IMR-90 (cell line): Measurements from ENCODE around the gene DHRS7B. TPM values are rescaled to one million over a fixed set of nuclear protein-coding genes. Genes with fewer than 3 reads are reported as not detected.

Source experiments
- ATAC-seq: fragments of 200-7000 bp; cut with Tn5 transposase; 2 replicates; pipeline ENCODE4 v1.9.1; 2020; ENCODE audit warnings: low read depth, mild to moderate bottlenecking, moderate library complexity
- BruUV-seq: library from RNA; stranded (reverse); fragments of 400-500 nt; replicated peaks from 2 replicates; lab custom pipeline; 2021; lab: Mats Ljungman, UMichigan
- CTCF ChIA-PET: fragments of 300-600 bp; formaldehyde crosslinking; extraction: SDS; loops from one replicate; lab custom pipeline; 2021; ENCODE audit warnings: antibody characterized with exemption; lab: Yijun Ruan, JAX
- POLR2A ChIA-PET: fragments of 300-600 bp; sonication (Branson Sonifier 250); formaldehyde crosslinking; loops from one replicate; lab custom pipeline; 2022; ENCODE audit warnings: antibody characterized with exemption; ENCODE audit not compliant: unreplicated experiment; lab: Charles Lee
- DNase-seq: peaks from one replicate; pipeline ENCODE4 v3.0.0; 2013
- H2AFZ ChIP-seq: replicated peaks from 2 replicates; pipeline ENCODE3; 2013; ENCODE audit warnings: low read length, mild to moderate bottlenecking; ENCODE audit not compliant: poor library complexity
- H2AK5ac ChIP-seq: 2 replicates; pipeline ENCODE4 v1.6.1; 2013; ENCODE audit warnings: low read depth, low read length, inconsistent platforms
- H2AK9ac ChIP-seq: replicated peaks from 2 replicates; pipeline ENCODE3; 2013; ENCODE audit warnings: mild to moderate bottlenecking, low read depth, low read length, moderate library complexity; ENCODE audit not compliant: poor library complexity
- H2BK120ac ChIP-seq: 2 replicates; pipeline ENCODE4 v1.6.1; 2013; ENCODE audit warnings: low read depth, low read length, inconsistent platforms
- H2BK15ac ChIP-seq: 3 replicates; pipeline ENCODE4 v1.6.1; 2013; ENCODE audit warnings: low read depth, low read length, inconsistent platforms
- H2BK20ac ChIP-seq: 2 replicates; pipeline ENCODE4 v1.6.1; 2013; ENCODE audit warnings: low read depth, mild to moderate bottlenecking, inconsistent platforms, low read length, moderate library complexity
- H2BK5ac ChIP-seq: 2 replicates; pipeline ENCODE4 v1.6.1; 2013; ENCODE audit warnings: mild to moderate bottlenecking, low read depth, low read length, inconsistent platforms; ENCODE audit not compliant: poor library complexity, severe bottlenecking
- H3K14ac ChIP-seq: replicated peaks from 2 replicates; pipeline ENCODE4 v1.6.1; 2013; ENCODE audit warnings: low read depth, low read length, inconsistent platforms
- H3K18ac ChIP-seq: 2 replicates; pipeline ENCODE4 v1.6.1; 2013; ENCODE audit warnings: low read depth, low read length, control low read depth
- H3K23ac ChIP-seq: 2 replicates; pipeline ENCODE4 v1.6.1; 2013; ENCODE audit warnings: low read depth, low read length, inconsistent platforms
- H3K27ac ChIP-seq: 2 replicates; pipeline ENCODE4 v1.5.1; 2013; ENCODE audit warnings: mild to moderate bottlenecking, control low read depth, low read length; ENCODE audit not compliant: insufficient read depth
- H3K27me3 ChIP-seq: 2 replicates; pipeline ENCODE4 v1.6.1; 2013; ENCODE audit warnings: low read length; ENCODE audit not compliant: control insufficient read depth, insufficient read depth
- H3K36me3 ChIP-seq: 2 replicates; pipeline ENCODE4 v1.6.1; 2013; ENCODE audit warnings: low read length, mixed read lengths; ENCODE audit not compliant: control insufficient read depth, insufficient read depth
- H3K4ac ChIP-seq: 2 replicates; pipeline ENCODE4 v1.6.1; 2013; ENCODE audit warnings: low read depth, low read length, inconsistent platforms
- H3K4me1 ChIP-seq: 2 replicates; pipeline ENCODE4 v1.6.1; 2013; ENCODE audit warnings: low read length, mixed read lengths; ENCODE audit not compliant: control insufficient read depth, insufficient read depth
- H3K4me2 ChIP-seq: 2 replicates; pipeline ENCODE4 v1.6.1; 2013; ENCODE audit warnings: low read depth, mild to moderate bottlenecking, control low read depth, low read length, moderate library complexity
- H3K4me3 ChIP-seq: 2 replicates; pipeline ENCODE4 v1.5.1; 2013; ENCODE audit warnings: low read depth, mild to moderate bottlenecking, control low read depth, low read length, moderate library complexity; ENCODE audit not compliant: insufficient read depth
- H3K56ac ChIP-seq: 2 replicates; pipeline ENCODE4 v1.6.1; 2013; ENCODE audit warnings: low read length, inconsistent platforms; ENCODE audit not compliant: insufficient read depth; ENCODE audit errors: extremely low read depth
- H3K79me1 ChIP-seq, 2 experiments: 2 replicates each; pipeline ENCODE4 v1.6.1; 2013; ENCODE audit warnings: low read length in 2 of 2, inconsistent platforms in 1 of 2, low read depth in 1 of 2
- H3K9ac ChIP-seq: 2 replicates; pipeline ENCODE4 v1.6.1; 2013; ENCODE audit warnings: low read depth, low read length, control low read depth
- H3K9me1 ChIP-seq: 2 replicates; pipeline ENCODE4 v1.6.1; 2013; ENCODE audit warnings: low read length, inconsistent platforms; ENCODE audit not compliant: insufficient read depth
- H3K9me3 ChIP-seq: 2 replicates; pipeline ENCODE4 v1.6.1; 2013; ENCODE audit warnings: low read length; ENCODE audit not compliant: control insufficient read depth, insufficient read depth
- H4K20me1 ChIP-seq: 2 replicates; pipeline ENCODE4 v1.6.1; 2013; ENCODE audit warnings: low read length, inconsistent platforms; ENCODE audit not compliant: insufficient read depth
- H4K5ac ChIP-seq: 2 replicates; pipeline ENCODE4 v1.6.1; 2013; ENCODE audit warnings: mild to moderate bottlenecking, low read depth, low read length, control low read depth
- H4K8ac ChIP-seq, 2 experiments: 2 replicates each; pipeline ENCODE4 v1.6.1; 2013; ENCODE audit warnings: low read depth in 2 of 2, low read length in 2 of 2, control low read depth in 1 of 2, inconsistent platforms in 1 of 2
- H4K91ac ChIP-seq: 2 replicates; pipeline ENCODE4 v1.6.1; 2013; ENCODE audit warnings: low read depth, low read length, inconsistent platforms; ENCODE audit not compliant: insufficient read depth
- BHLHE40 ChIP-seq: fragments of 150-350 bp; IDR thresholded peaks from 2 replicates; pipeline ENCODE4 v1.6.1; 2016; ENCODE audit warnings: mild to moderate bottlenecking, low read depth, low read length
- FOS ChIP-seq: fragments of 150-350 bp; IDR thresholded peaks from 2 replicates; pipeline ENCODE4 v1.6.1; 2016; ENCODE audit warnings: low read depth, low read length
- MAFK ChIP-seq: IDR thresholded peaks from 2 replicates; pipeline ENCODE4 v1.6.1; 2012; ENCODE audit warnings: low read depth, low read length, improper control_type of control experiment
- RFX5 ChIP-seq: IDR thresholded peaks from 2 replicates; pipeline ENCODE4 v1.8.0; 2012; ENCODE audit warnings: low read depth, mild to moderate bottlenecking, low read length, moderate library complexity
- WGBS, 2 experiments: methylation state at CpG; one replicate each; pipeline versions ENCODE4 v1.1.5 to v1.1.7; 2013; ENCODE audit warnings: missing lambda C conversion rate in 2 of 2; ENCODE audit not compliant: insufficient read length in 1 of 2; ENCODE audit errors: extremely low coverage in 2 of 2; 5-methylcytosine and 5-hydroxymethylcytosine counted together
- dilution Hi-C: fragments of 300-500 bp; cut with HindIII; formaldehyde crosslinking; loops from one replicate; pipeline ENCODE4 v1.14.3; 2018; ENCODE audit warnings: low sequenced_read_pairs; ENCODE audit not compliant: unreplicated experiment
- in situ Hi-C: fragments of 300-500 bp; cut with MboI; formaldehyde crosslinking; loops from 3 replicates; pipeline ENCODE4 v1.14.3; 2019; ENCODE audit warnings: low sequenced_read_pairs, inconsistent platforms, mixed read lengths
- intact Hi-C: fragments of 100-400 bp; cut with micrococcal nuclease; formaldehyde crosslinking; loops from 2 replicates; pipeline ENCODE4 v1.10.0; 2022
- polyA plus RNA-seq, 3 experiments: library from polyadenylated mRNA; depleted of rRNA; stranded (reverse); fragments of >200 nt; gene quantifications; 2 replicates each; pipeline ENCODE4 v1.2.3, GENCODE V29; 2012; ENCODE audit warnings: low replicate concordance in 1 of 3
- total RNA-seq: library from RNA; depleted of rRNA; stranded (reverse); fragments of >200 nt; gene quantifications from 2 replicates; pipeline ENCODE4 v1.2.3, GENCODE V29; 2012

Gene DHRS7B
- total and polyA plus RNA-seq, 2 of the 4 experiments (the other 2 are of a cell fraction): 24.4 to 34.4 TPM

DNA sequence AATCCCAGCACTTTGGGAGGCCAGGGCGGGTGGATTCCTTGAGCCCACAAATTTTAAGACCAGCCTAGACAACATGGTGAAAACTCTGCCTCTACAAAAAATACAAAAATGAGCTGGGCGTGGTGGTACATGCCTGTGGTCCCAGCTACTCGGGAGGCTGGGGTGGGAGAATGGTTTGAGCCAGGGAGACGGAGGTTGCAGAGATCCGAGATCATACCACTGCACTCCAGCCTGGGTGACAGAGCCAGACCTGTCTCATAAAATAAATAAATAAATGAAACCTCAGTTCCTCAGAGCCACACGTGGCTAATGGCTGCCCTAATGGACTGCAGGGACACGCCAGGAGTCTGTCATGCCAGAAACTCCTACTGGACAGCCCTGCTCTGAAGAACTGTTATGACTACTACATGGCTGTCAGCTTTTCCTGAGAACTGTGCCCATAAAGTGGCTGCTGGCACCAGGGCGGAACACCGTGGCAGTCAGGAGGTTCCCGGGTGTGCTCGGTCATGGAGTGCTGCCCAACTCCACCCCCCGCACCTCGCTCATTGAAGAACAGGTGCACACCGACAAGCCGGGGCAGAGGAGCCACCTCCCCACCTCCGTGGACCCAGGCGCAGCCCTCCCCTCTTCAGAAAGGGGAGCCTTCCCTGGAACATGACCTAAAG is 82.9 kb downstream of the DHRS7B start:
- Histone ChIP-seq H2AK5ac (no peak overlapping the region), H3K14ac (no peak overlapping the region), H4K20me1 (peaks cover 88% of the 10 kb centered on the region), H3K27me3 (no peaks in the 10 kb centered on the region), H2AFZ (no peak overlapping the region), H2BK5ac (no peak overlapping the region), H4K5ac (no peak overlapping the region), H3K23ac (no peak overlapping the region), H3K4ac (peak overlapping the region; percentile 16; the same call in 1 of the 2 replicates), H2BK20ac (no peak overlapping the region), H2BK15ac (no peak overlapping the region), H2BK120ac (no peak overlapping the region), H3K9me3 (no peaks in the 10 kb centered on the region), H3K4me3 (no peak overlapping the region), H3K9ac (no peak overlapping the region), H3K4me2 (no peak overlapping the region), H3K4me1 (peaks cover 6% of the 10 kb centered on the region), H3K18ac (no peak overlapping the region), H4K91ac (no peak overlapping the region), H3K36me3 (peaks cover 20% of the 10 kb centered on the region), H3K27ac (no peak overlapping the region), H3K9me1 (peaks cover 28% of the 10 kb centered on the region), H4K8ac (no peak overlapping the region), H3K56ac (no peak overlapping the region), H2AK9ac (no peak overlapping the region), H3K79me1 (peaks cover 3 to 79% of the 10 kb centered on the region in 2 experiments)
- dilution Hi-C loops: no loop called here
- intact Hi-C loops: loop anchor here (5.0 kb wide), 3 partner anchors 42 to 167 kb away; partner anchors contain the start of genes MAP2K3 and USP22
- DNase-seq: no peak
- in situ Hi-C loops: no loop called here
- WGBS, 2 experiments: 80% methylated on average over 1 of the region's 17 CpGs; no CpG with 5 or more reads in 1 of the 2 experiments
- BruUV-seq: no TSS peak
- TF ChIP-seq RFX5: no peak
- TF ChIP-seq BHLHE40: no peak
- TF ChIP-seq FOS: no peak
- TF ChIP-seq MAFK: no peak
- ChIA-PET CTCF (no interaction called here), POLR2A (no interaction called here)
- no peak for ATAC-seq
